ENCODE measurements around the gene FOXK2. TPM values are rescaled to one million over a fixed set of nuclear protein-coding genes. Genes with fewer than 3 reads are reported as not detected.

Gene FOXK2
- total RNA-seq, 4 donors from 2014 or later = 27.0 to 51.6 (median 45.3) TPM

- Histone ChIP-seq H3K27me3 (no peaks in the 10 kb centered on the region), H3K36me3 (peaks cover 67 to 100% (median 96%) of the 10 kb centered on the region in 4 donors), H3K4me1 (no peaks in the 10 kb centered on the region), H3K27ac (replicated peaks in 1 of 4) (no peak overlapping the region), H3K4me3 (no peak overlapping the region), H3K9me3 (no peaks in the 10 kb centered on the region)
- 91% methylated on average over 9 of the region's 10 CpGs for WGBS
- intact Hi-C loops (cut with DNase I) = no loop called here
- no peak for TF ChIP-seq POLR2AphosphoS5 (IDR thresholded peaks at IDR 0.05)
- no peak for TF ChIP-seq EP300 (IDR thresholded peaks at IDR 0.05)
- no peak for DNase-seq (ENCODE audit: extremely low spot score)
Observed at GRCh38 chr17:82619641-82620040, 100.1 kb downstream of the FOXK2 start.

GRCh38 chr17:82623707-82624106 lies 104.2 kb downstream of the FOXK2 start:
- 83% methylated on average over 15 of the region's 15 CpGs for WGBS
- Histone ChIP-seq H3K36me3 (peaks cover 48 to 100% (median 96%) of the 10 kb centered on the region in 4 donors), H3K27me3 (no peaks in the 10 kb centered on the region), H3K27ac (replicated peaks in 1 of 4) (no peak overlapping the region), H3K4me1 (no peaks in the 10 kb centered on the region), H3K4me3 (no peak overlapping the region), H3K9me3 (no peaks in the 10 kb centered on the region)
- DNase-seq (ENCODE audit: extremely low spot score) = no peak
- TF ChIP-seq CTCF (IDR thresholded peaks at IDR 0.05) = no peak
- no peak for TF ChIP-seq POLR2AphosphoS5 (IDR thresholded peaks at IDR 0.05)
- no peak for TF ChIP-seq POLR2A (IDR thresholded peaks at IDR 0.05; ENCODE audit: low read depth)
- TF ChIP-seq EP300 (IDR thresholded peaks at IDR 0.05) = no peak
- intact Hi-C loops (cut with DNase I) = no loop called here

DNA sequence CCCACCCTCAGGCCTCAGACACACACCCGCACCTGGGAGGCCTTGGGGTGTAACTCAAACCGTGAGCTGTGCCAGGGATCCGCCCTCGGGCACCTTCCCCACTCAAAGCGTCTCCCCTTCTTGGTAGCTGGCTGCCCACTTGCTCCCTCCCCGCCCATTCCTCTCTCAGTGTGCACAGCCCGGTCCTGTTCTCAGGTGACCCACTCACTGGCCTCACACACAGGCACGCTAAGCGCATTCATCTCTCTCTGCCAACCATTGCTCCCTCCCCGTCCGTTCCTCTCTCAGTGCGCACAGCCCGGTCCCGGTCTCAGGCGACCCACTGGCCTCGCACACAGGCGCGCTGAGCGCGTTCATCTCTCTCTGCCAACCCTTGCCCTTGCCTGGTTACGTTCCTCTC lies 107.9 kb downstream of the FOXK2 start:
- H3K27ac ChIP-seq (replicated peaks in 1 of 4) = no peak overlapping the region
- no peak overlapping the region for H3K4me3 ChIP-seq
- TF ChIP-seq POLR2AphosphoS5 (IDR thresholded peaks at IDR 0.05) (no peak), CTCF (IDR thresholded peaks at IDR 0.05) (no peak), EP300 (IDR thresholded peaks at IDR 0.05) (no peak), POLR2A (IDR thresholded peaks at IDR 0.05; ENCODE audit: low read depth) (no peak)
- H3K4me1 ChIP-seq = no peaks in the 10 kb centered on the region
- WGBS = 91% methylated on average over 21 of the region's 21 CpGs
- H3K36me3 ChIP-seq = peaks cover 20 to 85% (median 80%) of the 10 kb centered on the region in 4 donors
- no peaks in the 10 kb centered on the region for H3K9me3 ChIP-seq
- no peaks in the 10 kb centered on the region for H3K27me3 ChIP-seq
- intact Hi-C loops (cut with DNase I) = no loop called here
- no peak for DNase-seq (ENCODE audit: extremely low spot score)

GRCh38 chr17:82629748-82630147 lies 110.2 kb downstream of the FOXK2 start:
- Histone ChIP-seq H3K27ac (replicated peaks in 1 of 4) (no peak overlapping the region), H3K36me3 (peaks cover 13 to 85% (median 72%) of the 10 kb centered on the region in 4 donors), H3K9me3 (no peaks in the 10 kb centered on the region), H3K4me1 (peaks cover 0 to 6% (median 0%) of the 10 kb centered on the region in 4 donors), H3K4me3 (no peak overlapping the region), H3K27me3 (no peaks in the 10 kb centered on the region)
- DNase-seq (ENCODE audit: extremely low spot score) = no peak
- no peak for TF ChIP-seq POLR2AphosphoS5 (IDR thresholded peaks at IDR 0.05)
- TF ChIP-seq CTCF (IDR thresholded peaks at IDR 0.05) = no peak
- TF ChIP-seq POLR2A (IDR thresholded peaks at IDR 0.05; ENCODE audit: low read depth) = no peak
- no peak for TF ChIP-seq EP300 (IDR thresholded peaks at IDR 0.05)
- WGBS = 86% methylated on average over 8 of the region's 8 CpGs
- intact Hi-C loops (cut with DNase I) = no loop called here

- Histone ChIP-seq H3K36me3 (peaks cover 8 to 80% (median 68%) of the 10 kb centered on the region in 4 donors), H3K9me3 (no peaks in the 10 kb centered on the region), H3K27me3 (no peaks in the 10 kb centered on the region), H3K4me3 (no peak overlapping the region), H3K4me1 (peaks cover 0 to 9% (median 0%) of the 10 kb centered on the region in 4 donors), H3K27ac (replicated peaks in 1 of 4) (no peak overlapping the region)
- no peak for TF ChIP-seq EP300 (IDR thresholded peaks at IDR 0.05)
- no peak for TF ChIP-seq POLR2A (IDR thresholded peaks at IDR 0.05; ENCODE audit: low read depth)
- no peak for TF ChIP-seq POLR2AphosphoS5 (IDR thresholded peaks at IDR 0.05)
- no peak for TF ChIP-seq CTCF (IDR thresholded peaks at IDR 0.05)
- WGBS = 92% methylated on average over 12 of the region's 12 CpGs
- no peak for DNase-seq (ENCODE audit: extremely low spot score)
- intact Hi-C loops (cut with DNase I) = no loop called here
Observed at GRCh38 chr17:82630212-82630611, 110.7 kb downstream of the FOXK2 start.

Measured in esophagus muscularis mucosa (tissue), 4 donors.